GM18511 (cell line): ENCODE measurements around the gene YDJC.
"Not testable (repeated sequence)": the region's sequence is repeated elsewhere in the genome, so short reads cannot be mapped to it uniquely, and the experiment has no call there.

ENCODE experiments used
- ATAC-seq: cut with Tn5 transposase; IDR thresholded peaks from one replicate; pipeline ENCODE4 v1.9.1; 2021; ENCODE audit warnings: mild to moderate bottlenecking, moderate library complexity; ENCODE audit not compliant: unreplicated experiment

YDJC gene

GRCh38 chr22:21629255-21630149 lies at the start of gene YDJC:
Gene YDJC (minus strand): TSS chr22:21630022. CDS start chr22:21630014, 8 bp downstream.
- peak; percentile 88 for ATAC-seq

GRCh38 chr22:21679383-21679782 lies 49.6 kb upstream of the YDJC start:
- ATAC-seq = no peak

GRCh38 chr22:21678842-21679241 lies 49.0 kb upstream of the YDJC start:
- ATAC-seq = not testable (repeated sequence)

- ATAC-seq = no peak
Observed at GRCh38 chr22:21677606-21678443, 48.0 kb upstream of the YDJC start.

GRCh38 chr22:21674638-21675245 lies 44.9 kb upstream of the YDJC start:
- no peak for ATAC-seq

GRCh38 chr22:21673534-21674321 lies 43.9 kb upstream of the YDJC start:
- no peak for ATAC-seq

- ATAC-seq = no peak
Observed at GRCh38 chr22:21672107-21672629, 42.3 kb upstream of the YDJC start.

GRCh38 chr22:21669026-21669425 lies 39.2 kb upstream of the YDJC start:
- ATAC-seq = no peak

GRCh38 chr22:21666786-21667185 lies 37.0 kb upstream of the YDJC start:
- ATAC-seq = no peak

GRCh38 chr22:21665047-21665851 lies 35.4 kb upstream of the YDJC start:
- no peak for ATAC-seq

- ATAC-seq = no peak
Observed at GRCh38 chr22:21663738-21664137, 33.9 kb upstream of the YDJC start.

GRCh38 chr22:21661991-21662390 lies 32.2 kb upstream of the YDJC start:
- ATAC-seq = no peak

- ATAC-seq = no peak
Observed at GRCh38 chr22:21660904-21661303, 31.1 kb upstream of the YDJC start.

GRCh38 chr22:21659864-21660525 lies 30.2 kb upstream of the YDJC start:
- no peak for ATAC-seq

GRCh38 chr22:21657360-21658032 lies 27.7 kb upstream of the YDJC start:
- ATAC-seq = peak; percentile 87

GRCh38 chr22:21657020-21657359 lies 27.2 kb upstream of the YDJC start:
- ATAC-seq = no peak

GRCh38 chr22:21652547-21653545 lies 23.0 kb upstream of the YDJC start:
- peak; percentile 25 for ATAC-seq
